HCT116 (cell line): ENCODE results near the gene KDM2B. TPM values are rescaled to one million over a fixed set of nuclear protein-coding genes. Genes with fewer than 3 reads are reported as not detected.
"Not testable (repeated sequence)": the region's sequence is repeated elsewhere in the genome, so short reads cannot be mapped to it uniquely, and the experiment has no call there.

Experiments used
- ATAC-seq: fragments of 200-7000 bp; cut with Tn5 transposase; 2 replicates; pipeline ENCODE4 v1.9.1; 2020; ENCODE audit warnings: mild to moderate bottlenecking, moderate library complexity
- BruUV-seq: library from RNA; stranded (reverse); fragments of 400-500 nt; replicated peaks from 2 replicates; lab custom pipeline; 2021; lab: Mats Ljungman, UMichigan
- CTCF ChIA-PET: fragments of 300-600 bp; sonication (Branson Sonifier 250); formaldehyde crosslinking; loops from one replicate; lab custom pipeline; 2021; ENCODE audit warnings: antibody characterized with exemption; lab: Charles Lee
- POLR2A ChIA-PET: fragments of 300-600, 350-600 bp; sonication (Branson Sonifier 250); formaldehyde crosslinking; loops from one replicate; lab custom pipeline; 2021; ENCODE audit warnings: antibody characterized with exemption; lab: Charles Lee
- RAD21 ChIA-PET, 2 experiments: fragments of 300-600 bp; sonication (Branson Sonifier 250); formaldehyde crosslinking; loops; one replicate each; lab custom pipeline; 2023; ENCODE audit warnings: low total read pairs in 2 of 2; ENCODE audit not compliant: uncharacterized antibody in 2 of 2, unreplicated experiment in 2 of 2, low non-redundant PET in 1 of 2; lab: Charles Lee
- DNase-seq: peaks from one replicate; pipeline ENCODE4 v3.0.0-alpha.2; 2010; ENCODE audit warnings: low read depth, low spot score
- H2AFZ ChIP-seq: fragments of 200-600 bp; shearing (Covaris generic), sonication (generic); 2 replicates; pipeline ENCODE4 v1.6.1; 2017; ENCODE audit warnings: low read depth, mixed run types, mixed read lengths, antibody characterized with exemption, low read length; ENCODE audit not compliant: poor library complexity, severe bottlenecking
- H3K27ac ChIP-seq: 2 replicates; pipeline ENCODE4 v1.5.1; 2012; ENCODE audit warnings: low read depth, low read length
- H3K27me3 ChIP-seq: fragments of 200-600 bp; sonication (generic); 2 replicates; pipeline ENCODE4 v1.6.1; 2016; ENCODE audit warnings: mixed run types, low read length, mixed read lengths; ENCODE audit not compliant: insufficient read depth
- H3K36me3 ChIP-seq, 2 experiments: fragments of 200-500 bp in 1 of 2; fragments of 200-600 bp in 1 of 2; sonication (Bioruptor generic) in 1 of 2; sonication (generic) in 1 of 2; 2 replicates each; pipeline versions ENCODE4 v1.5.1 to v1.6.1; 2014 to 2016; ENCODE audit warnings: low read length in 2 of 2, inconsistent platforms in 1 of 2, mixed read lengths in 1 of 2, mixed run types in 1 of 2; ENCODE audit not compliant: insufficient read depth in 2 of 2, control insufficient read depth in 1 of 2
- H3K4me1 ChIP-seq, 2 experiments: fragments of 200-600 bp in 1 of 2; sonication (generic) in 1 of 2; 2 replicates each; pipeline versions ENCODE4 v1.5.1 to v1.6.1; 2012 to 2017; ENCODE audit warnings: low read length in 2 of 2, inconsistent platforms in 1 of 2, mild to moderate bottlenecking in 1 of 2, mixed read lengths in 1 of 2, mixed run types in 1 of 2, moderate library complexity in 1 of 2; ENCODE audit not compliant: insufficient read depth in 2 of 2, control insufficient read depth in 1 of 2
- H3K4me2 ChIP-seq: fragments of 200-600 bp; sonication (generic); 2 replicates; pipeline ENCODE4 v1.6.1; 2017; ENCODE audit warnings: mixed run types, low read length, mixed read lengths
- H3K4me3 ChIP-seq, 2 experiments: fragments of 200-600 bp in 1 of 2; sonication (generic) in 1 of 2; replicated peaks in 1 of 2; 2 replicates each; pipeline ENCODE4 v1.5.1; 2011 to 2016; ENCODE audit warnings: low read length in 2 of 2, control low read depth in 1 of 2, low read depth in 1 of 2, mild to moderate bottlenecking in 1 of 2, mixed read lengths in 1 of 2, mixed run types in 1 of 2
- H3K79me2 ChIP-seq: fragments of 200-600 bp; sonication (generic); 2 replicates; pipeline ENCODE4 v1.6.1; 2017; ENCODE audit warnings: mild to moderate bottlenecking, mixed run types, low read length, moderate library complexity, mixed read lengths; ENCODE audit not compliant: insufficient read depth
- H3K9ac ChIP-seq: fragments of 200-600 bp; sonication (generic); 2 replicates; pipeline ENCODE4 v1.6.1; 2016; ENCODE audit warnings: low read length, mixed read lengths
- H3K9me2 ChIP-seq: fragments of 200-600 bp; sonication (generic), shearing (Covaris generic); 2 replicates; pipeline ENCODE4 v1.6.1; 2017; ENCODE audit warnings: mixed run types, mild to moderate bottlenecking, moderate library complexity; ENCODE audit not compliant: insufficient read depth
- H3K9me3 ChIP-seq, 2 experiments: fragments of 200-500 bp in 1 of 2; fragments of 200-600 bp in 1 of 2; sonication (Bioruptor generic) in 1 of 2; sonication (generic) in 1 of 2; 2 replicates each; pipeline ENCODE4 v1.6.1; 2014 to 2017; ENCODE audit warnings: low read length in 2 of 2, mixed read lengths in 2 of 2, inconsistent platforms in 1 of 2, low read depth in 1 of 2, mild to moderate bottlenecking in 1 of 2, mixed run types in 1 of 2, moderate library complexity in 1 of 2; ENCODE audit not compliant: control insufficient read depth in 1 of 2, insufficient read depth in 1 of 2
- H4K20me1 ChIP-seq: fragments of 200-600 bp; sonication (generic), shearing (Covaris generic); 2 replicates; pipeline ENCODE4 v1.6.1; 2017; ENCODE audit warnings: mixed run types, mild to moderate bottlenecking, moderate library complexity; ENCODE audit not compliant: insufficient read depth
- ZBTB33 ChIP-seq: IDR thresholded peaks from 2 replicates; pipeline ENCODE4 v1.6.1; 2011; ENCODE audit warnings: mild to moderate bottlenecking, low read length, moderate library complexity; ENCODE audit not compliant: insufficient replicate concordance; ENCODE audit errors: extremely low read depth
- intact Hi-C: fragments of 100-400 bp; cut with micrococcal nuclease; formaldehyde crosslinking; loops from 2 replicates; pipeline ENCODE4 v1.10.0; 2022
- total RNA-seq: library from RNA; stranded (reverse); gene quantifications from one replicate; pipeline ENCODE4 v1.2.1, GENCODE V29; 2021; ENCODE audit not compliant: unreplicated experiment

The KDM2B gene
- total RNA-seq, 1 experiment from 2014 or later, result 36.7 TPM

- H3K27me3 ChIP-seq, ATAC-seq, H3K4me2 ChIP-seq, CTCF ChIA-PET, H3K9me2 ChIP-seq, intact Hi-C loops, H3K4me3 ChIP-seq, H3K79me2 ChIP-seq, H3K9ac ChIP-seq, POLR2A ChIA-PET, DNase-seq, H2AFZ ChIP-seq, RAD21 ChIA-PET, H4K20me1 ChIP-seq, H3K9me3 ChIP-seq, BruUV-seq, H3K36me3 ChIP-seq, H3K27ac ChIP-seq: not testable (repeated sequence)
- H3K4me1 ChIP-seq, result peaks cover 0 to 10% of the 10 kb centered on the region in 2 experiments; a peak in 2 of 4 replicates
Observed at GRCh38 chr12:121484564-121484963, 96.3 kb downstream of the KDM2B start.

GRCh38 chr12:121483949-121484348, 96.9 kb downstream of the KDM2B start:
- no peak for DNase-seq
- Histone ChIP-seq H3K27me3 (no peaks in the 10 kb centered on the region), H2AFZ (no peak overlapping the region), H3K9me2 (no peaks in the 10 kb centered on the region), H4K20me1 (no peaks in the 10 kb centered on the region), H3K9me3 (no peaks in the 10 kb centered on the region), H3K4me1 (peaks cover 0 to 12% of the 10 kb centered on the region in 2 experiments; a peak in 2 of 4 replicates), H3K9ac (no peak overlapping the region), H3K79me2 (no peaks in the 10 kb centered on the region), H3K36me3 (no peaks in the 10 kb centered on the region)
- no TSS peak for BruUV-seq
- ChIA-PET RAD21 (no interaction called here), CTCF (no interaction called here)
- ATAC-seq, result no peak
- intact Hi-C loops, result no loop called here
- no peak for TF ChIP-seq ZBTB33
- TF ChIP-seq, all 23 proteins: peak for 0
- no peak overlapping the region for H3K27ac ChIP-seq
- H3K4me2 ChIP-seq, result no peak overlapping the region
- H3K4me3 ChIP-seq, result no peak overlapping the region
- POLR2A ChIA-PET, result no interaction called here
